Endothelial cell of umbilical vein (primary cell): Measurements from ENCODE around the gene LMCD1. TPM values are rescaled to one million over a fixed set of nuclear protein-coding genes. Genes with fewer than 3 reads are reported as not detected.

Source experiments
- BruUV-seq: library from RNA; stranded (reverse); fragments of 400-500 nt; replicated peaks from 2 replicates; lab custom pipeline; 2021; lab: Mats Ljungman, UMichigan
- CTCF ChIA-PET: fragments of 300-600, 350-600 bp; sonication (Branson Sonifier 250); formaldehyde crosslinking; loops from one replicate; lab custom pipeline; 2021; ENCODE audit warnings: antibody characterized with exemption, inconsistent platforms; lab: Charles Lee
- POLR2A ChIA-PET: fragments of 300-600, 350-600 bp; sonication (Branson Sonifier 250); formaldehyde crosslinking; loops from one replicate; lab custom pipeline; 2021; ENCODE audit warnings: antibody characterized with exemption, inconsistent platforms; lab: Charles Lee
- DNase-seq: peaks from one replicate; pipeline ENCODE4 v3.0.0-alpha.2; 2011; ENCODE audit warnings: low read depth, low spot score
- FAIRE-seq: peaks from 2 replicates; lab custom pipeline; 2011; peaks lifted over from hg19 to GRCh38; lab: Jason Lieb, UNC
- H2AFZ ChIP-seq: 2 replicates; pipeline ENCODE4 v1.6.0; 2012; ENCODE audit warnings: low read depth, low read length, control low read depth, inconsistent platforms
- H3K27ac ChIP-seq: 2 replicates; pipeline ENCODE4 v1.5.1; 2011; ENCODE audit warnings: low read depth, mild to moderate bottlenecking, control low read depth, low read length, moderate library complexity; ENCODE audit not compliant: insufficient read depth
- H3K27me3 ChIP-seq, 2 experiments: 2 replicates each; pipeline versions ENCODE4 v1.6.0 to v1.6.1; 2011; ENCODE audit warnings: low read length in 2 of 2, mixed read lengths in 1 of 2; ENCODE audit not compliant: control insufficient read depth in 2 of 2, insufficient read depth in 2 of 2
- H3K36me3 ChIP-seq, 2 experiments: 2 replicates in 1 of 2; 3 replicates in 1 of 2; pipeline ENCODE4 v1.5.1; 2011; ENCODE audit warnings: low read length in 2 of 2, mild to moderate bottlenecking in 1 of 2, moderate library complexity in 1 of 2; ENCODE audit not compliant: control insufficient read depth in 2 of 2, insufficient read depth in 2 of 2; ENCODE audit errors: extremely low read depth in 1 of 2
- H3K4me1 ChIP-seq: 3 replicates; pipeline ENCODE4 v1.5.1; 2011; ENCODE audit warnings: mild to moderate bottlenecking, low read length; ENCODE audit not compliant: control insufficient read depth, insufficient read depth; ENCODE audit errors: extremely low read depth
- H3K4me2 ChIP-seq: 2 replicates; pipeline ENCODE4 v1.6.1; 2011; ENCODE audit warnings: low read length, control low read depth, mixed read lengths; ENCODE audit not compliant: insufficient read depth
- H3K4me3 ChIP-seq, 3 experiments: fragments of 200-600 bp in 1 of 3; sonication (generic), shearing (Covaris generic) in 1 of 3; replicated peaks in 1 of 3; 2 replicates each; pipeline ENCODE4 v1.5.1; 2011 to 2016; ENCODE audit warnings: control low read depth in 3 of 3, low read length in 3 of 3, mild to moderate bottlenecking in 2 of 3, inconsistent platforms in 1 of 3, low read depth in 1 of 3, moderate library complexity in 1 of 3; ENCODE audit not compliant: insufficient read depth in 1 of 3
- H3K79me2 ChIP-seq: 2 replicates; pipeline ENCODE4 v1.6.0; 2012; ENCODE audit warnings: low read length, inconsistent platforms; ENCODE audit not compliant: control insufficient read depth, insufficient read depth
- H3K9ac ChIP-seq: replicated peaks from 2 replicates; pipeline ENCODE3; 2011; ENCODE audit warnings: low read length, control low read depth; ENCODE audit not compliant: insufficient read depth; ENCODE audit errors: extremely low read depth
- H3K9me1 ChIP-seq: replicated peaks from 3 replicates; pipeline ENCODE4 v1.6.0; 2011; ENCODE audit warnings: mild to moderate bottlenecking, low read length; ENCODE audit not compliant: control insufficient read depth, insufficient read depth; ENCODE audit errors: extremely low read depth
- H3K9me3 ChIP-seq: replicated peaks from 2 replicates; pipeline ENCODE4 v1.5.1; 2012; ENCODE audit warnings: low read length, inconsistent platforms; ENCODE audit not compliant: control insufficient read depth, insufficient read depth
- H4K20me1 ChIP-seq: replicated peaks from 2 replicates; pipeline ENCODE3; 2011; ENCODE audit warnings: mild to moderate bottlenecking, low read length; ENCODE audit not compliant: control insufficient read depth, insufficient read depth; ENCODE audit errors: extremely low read depth
- CTCF ChIP-seq, 2 donors: IDR thresholded peaks; 1 replicate in 1 of 2; 2 replicates in 1 of 2; pipeline ENCODE4 v1.5.1; 2011; ENCODE audit warnings: low read length in 2 of 2, mild to moderate bottlenecking in 2 of 2, moderate library complexity in 2 of 2, control low read depth in 1 of 2, inconsistent platforms in 1 of 2, low read depth in 1 of 2; ENCODE audit not compliant: insufficient read depth in 1 of 2; ENCODE audit errors: extremely low read depth in 1 of 2
- EZH2 ChIP-seq: IDR thresholded peaks from 2 replicates; pipeline ENCODE4 v1.6.1; 2012; ENCODE audit warnings: borderline replicate concordance, low read depth, mild to moderate bottlenecking, moderate library complexity, low read length, inconsistent platforms; ENCODE audit not compliant: severe bottlenecking
- GATA2 ChIP-seq: IDR thresholded peaks from 2 replicates; pipeline ENCODE4 v1.7.0; 2011; ENCODE audit warnings: low read depth, mild to moderate bottlenecking, moderate library complexity, mixed read lengths, low read length; ENCODE audit not compliant: insufficient read length, insufficient read depth
- MAX ChIP-seq: IDR thresholded peaks from 2 replicates; pipeline ENCODE4 v1.6.1; 2011; ENCODE audit not compliant: insufficient read depth, insufficient read length
- MYC ChIP-seq: IDR thresholded peaks from one replicate; pipeline ENCODE4 v1.6.1; 2011; ENCODE audit warnings: mild to moderate bottlenecking, low read depth, low read length
- POLR2A ChIP-seq: IDR thresholded peaks from 2 replicates; pipeline ENCODE4 v1.6.1; 2012; ENCODE audit warnings: low read depth, mild to moderate bottlenecking, control low read depth, low read length
- POLR2AphosphoS5 ChIP-seq: IDR thresholded peaks from 2 replicates; pipeline ENCODE4 v1.6.1; 2012; ENCODE audit warnings: low read depth, mild to moderate bottlenecking, control low read depth, low read length, moderate library complexity; ENCODE audit not compliant: insufficient read depth
- dilution Hi-C: fragments of 300-500 bp; cut with MboI; formaldehyde crosslinking; loops from one replicate; pipeline ENCODE4 v1.15.0; 2019; ENCODE audit warnings: low sequenced_read_pairs; ENCODE audit not compliant: extremely low pct_ligation_motif_present
- intact Hi-C: fragments of 100-400 bp; cut with micrococcal nuclease; formaldehyde crosslinking; loops from one replicate; pipeline ENCODE4 v1.10.0; 2022
- polyA plus RNA-seq, 4 experiments: library from polyadenylated mRNA; depleted of rRNA in 3 of 4; stranded (reverse) in 3 of 4; unstranded in 1 of 4; fragments of >200 nt; gene quantifications; 2 replicates each; pipeline versions ENCODE4 v1.2.1 to v1.2.3, GENCODE V29; 2011 to 2012; ENCODE audit warnings: missing spikeins in 1 of 4
- total RNA-seq: library from RNA; stranded (reverse); gene quantifications from 2 replicates; pipeline ENCODE4 v1.2.3, GENCODE V29; 2021

Gene LMCD1
- total and polyA plus RNA-seq, 2 donors (not counting 3 experiments of a cell fraction or from before 2014, with no cell fraction given) = 7.6 to 14.5 TPM

- no peaks in the 10 kb centered on the region for H3K36me3 ChIP-seq
- ChIA-PET POLR2A (interaction anchor here (1.0 kb wide), 1 partner anchor 10 kb away, joined by 6 read pairs; the partner anchor contains the start of gene LMCD1), CTCF (interaction anchor here (1.4 to 1.8 kb wide), 3 partner anchors 10 to 49 kb away, joined by 3 to 6 read pairs (median 6); partner anchors contain the start of gene LMCD1)
- FAIRE-seq = no peak
- H3K4me1 ChIP-seq = no peaks in the 10 kb centered on the region
- H3K9ac ChIP-seq = no peak overlapping the region
- no peaks in the 10 kb centered on the region for H3K9me1 ChIP-seq
- no peaks in the 10 kb centered on the region for H4K20me1 ChIP-seq
- H3K9me3 ChIP-seq = no peaks in the 10 kb centered on the region
- TF ChIP-seq MYC (no peak), CTCF (IDR thresholded peaks at IDR 0.05; ENCODE audit: extremely low read depth in 1 of 2, insufficient read depth in 1 of 2, low read depth in 1 of 2, low read length in 2 of 2) (no peak), GATA2 (no peak), POLR2AphosphoS5 (no peak), POLR2A (no peak), MAX (no peak), EZH2 (no peak)
- dilution Hi-C loops = no loop called here
- intact Hi-C loops = no loop called here
- H3K27ac ChIP-seq = no peak overlapping the region
- H3K4me2 ChIP-seq = no peak overlapping the region
- BruUV-seq = no TSS peak
- H3K79me2 ChIP-seq = no peaks in the 10 kb centered on the region
- H3K4me3 ChIP-seq = no peak overlapping the region
- no peak overlapping the region for H2AFZ ChIP-seq
- H3K27me3 ChIP-seq = no peaks in the 10 kb centered on the region
- no peak for DNase-seq
Observed at GRCh38 chr3:8491271-8492144, 10.1 kb upstream of the LMCD1 start.
